AG08396 (cell line): Measurements from ENCODE around the gene MGAT3.
"Not testable (repeated sequence)": the region's sequence is repeated elsewhere in the genome, so short reads cannot be mapped to it uniquely, and the experiment has no call there.

Source experiments
- DNase-seq: peaks from one replicate; pipeline ENCODE4 v3.0.0; 2012; ENCODE audit warnings: low spot score, mixed read lengths

The MGAT3 gene

GRCh38 chr22:39513791-39514190 lies 57.0 kb downstream of the MGAT3 start:
- DNase-seq: no peak

GRCh38 chr22:39514373-39514973 lies 57.7 kb downstream of the MGAT3 start:
- peak; percentile 59 for DNase-seq

- no peak for DNase-seq
Observed at GRCh38 chr22:39515266-39516050, 58.6 kb downstream of the MGAT3 start.

- DNase-seq: no peak
Observed at GRCh38 chr22:39517470-39517869, 60.7 kb downstream of the MGAT3 start.

GRCh38 chr22:39518144-39518786 lies 61.5 kb downstream of the MGAT3 start:
- DNase-seq: no peak

- peak; percentile 51 for DNase-seq
Observed at GRCh38 chr22:39518996-39519680, 62.3 kb downstream of the MGAT3 start.

- DNase-seq: peak; percentile 98
Observed at GRCh38 chr22:39519681-39520225, 62.9 kb downstream of the MGAT3 start.

- peak; percentile 82 for DNase-seq
Observed at GRCh38 chr22:39520226-39521105, 63.7 kb downstream of the MGAT3 start, which contains the start of gene ATF4. Gene ATF4 (plus strand): TSS chr22:39520562. CDS start chr22:39521446, 884 bp downstream.

GRCh38 chr22:39521106-39521885 lies 64.5 kb downstream of the MGAT3 start:
- DNase-seq: not testable (repeated sequence)

- DNase-seq: not testable (repeated sequence)
Observed at GRCh38 chr22:39522091-39522490, 65.3 kb downstream of the MGAT3 start.

- DNase-seq: peak; percentile 56
Observed at GRCh38 chr22:39522567-39523300, 65.9 kb downstream of the MGAT3 start.

- no peak for DNase-seq
Observed at GRCh38 chr22:39524089-39524752, 67.4 kb downstream of the MGAT3 start.

GRCh38 chr22:39524753-39525657 lies 68.2 kb downstream of the MGAT3 start:
- DNase-seq: no peak

- no peak for DNase-seq
Observed at GRCh38 chr22:39525658-39525975, 68.8 kb downstream of the MGAT3 start.

- no peak for DNase-seq
Observed at GRCh38 chr22:39526736-39527171, 69.9 kb downstream of the MGAT3 start.

GRCh38 chr22:39527481-39527961 lies 70.7 kb downstream of the MGAT3 start:
- DNase-seq: no peak

GRCh38 chr22:39528080-39528661 lies 71.4 kb downstream of the MGAT3 start:
- no peak for DNase-seq
